GM21619 (cell line): ENCODE measurements around the gene NFIX.

Experiments used
- ATAC-seq: cut with Tn5 transposase; IDR thresholded peaks from one replicate; pipeline ENCODE4 v1.9.1; 2021; ENCODE audit not compliant: unreplicated experiment

NFIX gene

DNA sequence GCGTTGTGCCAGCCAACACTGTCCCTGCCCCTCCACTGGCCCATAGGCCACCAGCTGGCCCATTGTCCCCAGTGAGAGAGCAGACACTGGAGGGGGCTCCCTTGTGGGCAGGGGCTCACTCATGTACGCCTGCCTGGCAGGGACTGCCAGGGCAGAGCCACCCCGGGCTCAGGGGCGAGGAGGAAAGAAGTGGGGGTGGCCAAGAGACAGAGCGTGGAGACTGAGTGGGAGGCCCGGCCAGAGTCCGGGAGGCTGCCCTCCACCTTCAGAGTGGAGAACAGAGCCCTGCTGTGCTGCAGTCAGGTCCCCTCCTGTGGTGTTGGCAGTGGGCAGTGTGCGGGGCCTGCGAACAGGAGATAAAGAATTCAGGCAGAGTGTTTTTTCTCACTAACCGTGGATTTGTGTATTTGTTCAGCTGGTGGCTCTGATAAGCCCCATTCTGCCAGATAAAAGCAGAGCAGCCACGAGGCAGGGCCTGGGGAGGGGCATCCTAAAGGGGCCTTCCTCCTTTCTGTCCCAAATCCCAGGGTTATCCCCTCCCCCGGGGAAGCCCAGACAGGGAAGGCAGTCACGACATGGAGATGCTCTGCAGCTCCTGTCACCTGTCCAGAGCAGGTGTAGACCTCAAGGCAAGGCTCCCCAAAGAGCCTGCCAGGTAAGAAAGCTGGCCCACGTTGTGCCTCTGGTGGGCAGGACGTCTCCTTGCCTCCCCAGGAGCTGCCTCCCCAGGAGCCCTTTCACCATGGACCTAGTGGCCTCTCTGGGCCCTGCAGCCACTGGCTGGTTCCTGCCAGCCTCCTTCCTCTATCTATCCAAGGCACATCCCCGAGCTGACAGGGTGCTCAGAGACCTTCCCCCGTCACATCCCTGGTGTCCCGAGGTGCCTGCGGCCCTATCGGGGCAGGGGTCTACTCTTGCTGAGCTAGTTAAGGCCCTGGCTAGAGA is 74.4 kb downstream of the NFIX start:
- ATAC-seq: no peak

DNA sequence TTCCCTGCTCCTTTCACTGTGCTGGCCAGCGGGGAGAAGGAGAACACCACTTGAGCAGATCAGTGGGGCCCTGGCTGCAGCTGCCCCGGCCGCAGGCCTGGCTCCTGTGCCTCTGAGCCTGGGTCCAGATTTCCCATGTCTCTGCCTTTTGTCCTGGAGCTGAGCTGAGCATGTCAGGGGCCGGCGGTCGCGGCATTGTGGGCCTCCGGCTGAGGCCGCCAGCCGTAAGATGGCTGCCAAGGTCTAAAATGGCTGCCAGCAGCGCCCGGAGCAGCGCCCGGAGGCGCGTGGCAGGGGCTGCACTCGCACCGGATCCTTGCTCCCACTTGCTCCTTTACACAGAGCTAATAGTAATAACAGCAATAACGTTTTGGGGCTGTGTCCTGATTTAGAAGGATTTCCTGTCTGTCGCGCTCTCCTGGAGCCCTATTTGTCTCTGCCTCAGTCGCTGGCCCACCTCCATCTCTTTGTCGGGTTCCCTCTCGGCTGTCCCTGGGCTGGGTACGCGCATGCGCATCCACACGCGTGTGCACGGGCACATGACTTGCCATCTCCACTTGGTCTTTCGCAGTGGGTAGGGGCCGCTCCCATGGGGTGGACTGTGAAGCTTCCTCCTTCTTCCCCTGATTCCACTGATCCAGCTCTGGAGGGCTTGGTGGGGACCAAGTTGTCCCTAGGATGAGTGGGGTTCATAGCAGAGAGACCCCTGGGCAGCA is 75.3 kb downstream of the NFIX start:
- ATAC-seq: no peak

DNA sequence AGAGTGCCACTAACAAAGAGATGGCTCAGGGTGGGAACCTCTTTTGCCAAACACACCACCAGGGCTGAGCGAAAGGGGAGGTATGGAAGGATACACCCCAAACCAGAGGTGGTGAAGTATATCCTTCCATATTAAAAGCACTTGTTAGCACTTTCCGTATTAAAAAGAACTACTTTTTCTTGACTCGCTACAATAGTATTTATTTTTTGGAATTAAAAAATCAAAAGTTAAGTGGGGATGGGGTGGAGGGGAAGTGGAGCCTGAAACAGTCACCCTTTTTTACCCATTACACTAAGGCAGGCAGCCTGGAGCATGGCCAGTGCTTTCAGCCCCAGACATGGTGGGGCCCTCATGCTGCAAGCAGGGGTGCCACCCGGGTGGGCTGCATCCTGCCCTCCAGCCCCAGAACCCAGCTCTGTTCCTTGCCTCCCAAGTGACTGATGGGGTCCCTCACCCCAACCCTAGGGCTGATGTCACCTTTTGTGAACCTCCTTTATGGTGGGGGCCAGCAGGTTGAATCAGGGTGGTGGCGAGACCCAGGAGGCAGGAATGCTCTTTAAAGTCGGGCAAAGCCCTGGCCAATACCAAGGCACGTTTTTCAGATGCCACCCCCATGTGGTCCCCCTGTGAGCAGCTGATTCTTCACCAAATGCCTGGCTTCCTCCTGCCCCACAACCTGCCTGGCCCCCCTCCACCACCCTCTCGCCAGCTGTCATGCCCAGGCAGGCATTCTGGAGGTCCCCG is 76.3 kb downstream of the NFIX start:
- ATAC-seq: no peak

DNA sequence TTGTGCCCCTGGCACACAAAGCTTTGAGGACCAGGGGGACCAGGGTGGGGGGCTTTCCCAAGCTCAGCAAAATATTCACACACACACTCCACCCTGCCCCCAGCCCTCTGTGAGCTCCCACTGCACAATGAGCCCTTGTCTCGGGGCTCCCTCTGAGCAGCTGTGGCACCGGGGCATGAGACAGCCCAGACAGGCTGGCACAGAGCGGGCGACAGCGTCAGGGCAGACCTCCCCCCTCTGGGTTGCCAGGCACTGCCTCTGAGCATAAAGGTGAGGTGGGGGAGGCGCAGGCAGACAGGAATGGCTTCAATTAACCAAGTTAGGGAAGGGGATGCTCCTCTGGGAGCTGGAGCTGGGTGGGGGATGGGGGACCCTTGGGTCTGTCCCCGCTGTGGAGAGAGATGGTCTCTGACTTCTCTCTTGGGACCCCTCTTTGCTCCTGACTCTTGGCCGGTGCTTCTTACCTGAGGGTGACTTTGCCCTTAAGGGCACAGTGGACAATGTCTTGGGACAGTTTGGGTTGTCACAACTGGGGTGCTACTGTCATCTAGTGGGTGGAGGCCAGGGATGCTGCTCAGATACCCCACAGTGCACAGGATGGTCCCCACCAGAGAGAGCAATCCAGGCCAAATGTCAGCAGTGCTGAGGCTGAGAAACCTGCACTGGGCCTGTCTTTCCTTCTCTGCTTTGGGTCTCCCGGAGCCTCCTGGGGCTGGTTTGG is 77.1 kb downstream of the NFIX start:
- ATAC-seq: no peak

DNA sequence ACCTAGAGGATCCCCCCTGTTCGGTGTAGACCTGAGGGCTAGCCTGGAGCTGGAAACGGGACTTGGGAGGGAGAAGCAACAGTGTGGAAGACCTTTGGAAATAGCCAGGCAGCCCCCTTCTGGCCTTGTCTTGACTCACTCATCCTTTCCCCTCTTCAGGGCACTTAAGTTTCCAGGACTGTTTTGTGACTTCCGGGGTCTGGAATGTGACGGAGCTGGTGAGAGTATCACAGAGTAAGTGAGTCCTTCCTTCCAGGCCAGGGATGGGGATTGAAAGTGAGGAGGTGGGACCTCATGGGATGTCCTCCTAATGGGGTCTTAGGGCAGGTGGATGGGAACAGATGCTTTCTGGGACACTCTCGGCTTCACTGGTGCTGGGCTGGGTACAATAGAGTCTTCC is 78.0 kb downstream of the NFIX start:
- no peak for ATAC-seq

DNA sequence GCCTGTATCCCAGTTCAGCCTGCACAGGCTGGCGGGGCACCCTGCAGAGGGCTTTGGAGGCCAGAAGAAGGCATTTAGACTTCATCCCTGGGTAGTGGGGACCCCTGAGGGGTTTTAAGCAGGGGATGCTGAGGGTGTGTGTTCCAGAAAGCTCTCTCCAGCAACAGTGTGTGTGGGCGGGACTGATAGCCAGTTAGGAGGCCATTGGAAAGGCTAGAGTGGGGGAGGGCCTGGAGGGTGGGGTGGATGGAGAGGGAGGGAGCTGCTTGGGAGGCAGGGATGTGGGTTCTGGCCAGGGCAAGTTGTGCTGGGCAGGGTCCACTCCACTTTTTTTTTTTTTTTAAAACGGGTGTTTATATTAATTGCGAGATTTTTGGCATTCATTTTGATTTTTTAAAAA is 79.1 kb downstream of the NFIX start:
- ATAC-seq: no peak

DNA sequence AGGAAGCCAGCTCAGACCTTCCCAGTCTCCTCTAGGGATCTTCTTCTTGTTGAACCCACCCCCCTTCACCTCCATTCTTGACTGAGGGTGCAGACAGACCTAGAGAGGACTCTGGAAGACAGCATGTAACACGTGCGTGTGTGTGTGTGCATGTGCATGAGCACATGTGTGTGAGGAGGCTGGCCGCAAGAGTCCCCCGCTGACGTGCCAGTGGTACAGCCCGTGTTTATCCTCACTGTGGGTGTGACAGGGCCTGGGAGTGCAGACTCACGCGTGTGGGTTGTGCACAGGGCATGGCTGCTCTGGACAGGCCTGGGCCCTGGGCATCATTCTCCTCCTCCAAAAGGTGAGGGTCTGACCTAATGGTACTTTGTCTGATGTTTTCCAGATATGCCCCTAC is 81.0 kb downstream of the NFIX start:
- ATAC-seq: no peak

DNA sequence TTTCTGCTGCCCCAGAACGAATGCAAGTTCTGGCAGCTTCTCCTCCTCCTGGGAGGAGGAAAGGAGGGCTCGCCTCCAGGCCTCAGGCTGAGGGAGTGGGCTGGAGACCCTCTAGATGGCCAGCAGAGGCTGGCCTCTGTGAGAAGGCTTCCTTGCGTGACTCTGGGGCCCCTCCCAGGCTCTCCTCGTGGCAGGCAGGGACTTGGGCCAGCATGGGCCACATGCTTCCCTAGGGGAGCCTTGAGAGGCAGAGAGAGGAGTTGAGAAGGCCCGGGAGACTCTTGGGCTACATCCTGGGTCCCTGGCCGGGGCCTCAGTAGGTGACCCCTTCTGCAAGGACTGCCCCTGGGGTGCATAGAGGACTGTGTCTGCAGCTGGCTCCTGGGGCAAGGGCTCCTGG is 81.5 kb downstream of the NFIX start:
- no peak for ATAC-seq

DNA sequence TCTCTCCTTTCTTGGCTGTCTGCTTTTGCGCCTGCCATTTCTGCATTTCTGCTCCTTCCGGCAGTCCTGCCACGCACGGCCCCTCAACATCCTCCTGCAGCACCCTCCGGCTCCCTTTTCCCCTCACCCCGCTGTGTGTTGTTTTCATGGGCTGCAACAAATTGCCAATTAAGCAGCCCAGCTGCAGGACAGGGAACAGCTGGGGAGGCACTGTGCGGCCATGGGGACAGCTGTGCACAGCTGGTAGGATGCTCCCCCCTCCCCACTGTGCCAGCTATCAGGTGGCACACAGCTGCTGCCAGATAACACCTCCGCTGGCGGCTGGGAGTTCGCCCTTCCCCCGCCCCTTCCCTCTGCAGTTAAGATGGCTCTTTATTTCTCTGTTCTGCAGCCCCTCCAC is 82.0 kb downstream of the NFIX start:
- ATAC-seq: no peak

DNA sequence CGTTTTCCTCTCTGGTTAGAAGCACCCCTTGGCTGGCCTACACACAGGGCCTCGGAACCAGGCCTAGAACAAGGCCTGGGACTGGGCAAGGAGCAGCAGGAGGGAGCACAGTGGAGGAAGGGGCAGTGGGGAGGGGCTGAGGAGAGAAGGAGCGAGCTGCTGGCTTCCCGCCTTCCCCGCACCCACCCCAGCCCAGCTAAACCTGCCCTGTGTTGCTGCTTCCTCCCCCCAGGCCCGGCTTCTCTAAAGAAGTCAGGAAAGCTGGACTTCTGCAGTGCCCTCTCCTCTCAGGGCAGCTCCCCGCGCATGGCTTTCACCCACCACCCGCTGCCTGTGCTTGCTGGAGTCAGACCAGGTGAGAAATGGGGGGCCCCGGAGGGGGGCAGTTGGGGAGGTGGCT is 83.1 kb downstream of the NFIX start:
- no peak for ATAC-seq

DNA sequence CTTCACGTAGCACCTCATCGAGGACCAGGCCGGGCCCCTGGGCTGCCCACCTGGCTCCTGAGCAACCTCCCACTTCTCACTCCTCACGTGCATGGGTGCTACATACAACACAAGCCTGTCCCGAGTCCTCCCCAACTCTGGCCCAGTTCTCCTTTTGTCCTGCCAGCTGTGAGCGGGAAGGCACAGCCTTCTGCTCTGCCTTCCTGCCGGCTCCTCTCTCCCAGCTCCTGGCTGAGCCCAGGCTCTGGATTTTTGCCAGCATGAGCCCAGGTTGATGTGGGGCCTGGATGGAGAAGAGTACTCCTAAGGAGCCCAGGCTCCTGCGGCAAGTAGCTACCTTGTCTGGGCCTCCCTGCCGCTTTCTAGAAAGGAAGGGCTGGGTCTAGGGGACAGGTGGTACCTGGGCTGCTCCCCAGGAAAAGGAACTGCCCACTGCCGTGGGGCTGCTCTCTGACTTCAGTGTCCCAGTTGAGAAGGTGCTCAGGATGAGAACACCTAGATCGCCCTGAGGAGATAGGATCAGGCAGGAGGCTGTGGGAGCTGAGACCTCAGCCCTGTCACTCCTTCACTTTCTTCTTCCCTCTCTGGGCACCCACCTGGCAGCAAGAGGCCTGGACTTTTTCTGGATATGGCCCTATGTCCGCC is 83.7 kb downstream of the NFIX start:
- no peak for ATAC-seq

DNA sequence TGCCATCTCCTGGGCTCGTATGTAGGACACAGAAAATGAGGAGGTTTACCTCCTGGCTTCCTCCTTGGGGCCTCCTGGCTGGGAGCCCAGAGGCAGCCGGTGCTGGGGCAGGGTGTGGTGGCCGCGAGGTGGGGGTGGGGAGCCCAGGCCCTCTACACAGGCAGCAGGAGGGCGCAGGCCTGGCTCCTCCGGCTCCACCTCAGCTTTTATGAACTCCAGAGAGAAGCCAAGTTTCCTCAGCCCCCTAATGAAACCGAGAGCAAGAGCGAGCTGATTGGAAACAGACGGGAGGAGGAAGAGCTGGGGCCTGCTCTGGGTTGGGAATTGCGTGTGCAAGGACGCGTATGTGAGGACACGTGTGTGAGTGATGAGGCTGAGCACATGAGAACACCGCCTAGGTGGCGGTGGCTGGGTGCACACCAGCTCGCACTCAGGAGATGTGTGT is 84.3 kb downstream of the NFIX start:
- no peak for ATAC-seq

DNA sequence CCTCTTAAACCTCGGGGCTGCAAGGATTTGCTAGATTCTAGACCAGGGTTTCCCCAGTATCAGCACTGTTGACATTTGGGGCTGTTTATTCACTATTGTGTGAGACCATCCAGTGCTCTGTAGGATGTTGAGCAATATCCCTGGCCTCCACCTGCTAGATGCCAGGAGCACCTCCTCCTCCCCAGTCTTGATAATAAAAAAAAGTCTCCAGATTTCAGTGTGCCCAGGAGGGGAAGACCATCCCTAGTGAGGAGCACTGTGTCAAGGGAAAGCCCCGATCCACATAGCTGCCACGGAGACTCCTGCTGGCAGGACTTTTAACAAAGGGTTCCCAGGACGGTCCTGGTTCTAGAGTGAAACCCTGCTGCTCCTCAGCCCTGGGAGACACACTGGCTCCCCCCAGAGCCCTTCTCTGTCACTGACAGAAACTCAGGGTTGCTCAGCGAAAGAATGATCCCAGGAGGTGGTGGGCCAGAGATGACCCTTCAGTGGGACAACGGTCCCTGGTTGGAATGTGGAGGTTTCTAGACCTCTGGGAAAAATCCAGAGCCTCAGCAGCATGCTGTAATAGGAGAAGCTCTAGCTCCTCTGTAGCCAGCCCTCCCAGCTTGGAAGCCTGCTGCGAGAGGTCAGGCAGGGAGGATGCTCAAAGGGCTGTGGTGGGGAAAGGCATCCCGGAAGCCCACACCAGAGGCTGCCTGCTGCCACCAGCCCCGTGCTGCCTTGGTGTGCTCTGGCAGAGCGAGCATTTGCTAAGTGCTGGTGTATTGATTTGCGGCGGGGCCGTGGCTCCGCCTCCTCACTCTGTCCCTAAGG is 87.1 kb downstream of the NFIX start:
- no peak for ATAC-seq

DNA sequence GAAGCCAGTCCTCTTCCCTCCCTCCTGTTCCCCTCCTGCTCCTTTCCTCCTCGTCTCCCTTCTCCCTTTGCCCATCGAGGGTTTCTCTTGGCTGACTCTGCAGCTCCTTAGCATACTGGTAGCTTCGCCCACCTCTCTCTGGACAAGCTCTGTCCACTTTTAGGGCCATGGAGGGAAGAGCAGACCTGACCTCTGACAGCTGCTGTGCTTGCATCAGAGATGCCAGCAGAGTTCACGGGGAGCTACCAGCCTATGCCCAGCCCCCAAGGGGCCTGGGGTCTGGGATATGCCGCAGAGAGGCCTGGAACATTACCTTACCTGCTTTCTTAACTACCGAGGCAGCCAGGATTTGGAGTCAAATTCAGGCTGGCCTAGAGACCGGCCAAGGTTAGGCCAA is 87.7 kb downstream of the NFIX start:
- no peak for ATAC-seq

DNA sequence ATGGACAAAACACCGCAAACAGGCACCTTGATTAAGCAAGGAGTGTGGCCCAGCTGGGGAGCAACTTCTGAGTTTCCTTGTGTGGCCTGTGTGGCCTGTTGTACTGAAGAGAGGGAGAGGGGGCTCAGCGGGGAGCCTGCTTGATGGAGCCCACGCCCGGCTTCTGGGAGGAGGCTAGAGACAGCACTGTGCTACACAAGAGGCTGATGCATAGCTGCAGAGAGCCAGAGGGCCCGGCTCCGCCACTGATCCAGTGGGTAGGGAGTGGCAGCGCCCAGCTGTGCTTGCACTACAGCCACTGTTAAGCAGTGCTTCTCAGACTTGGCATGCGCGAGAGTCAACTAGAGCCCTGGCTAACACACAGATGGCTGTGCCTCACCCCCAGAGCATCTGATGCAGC is 88.4 kb downstream of the NFIX start:
- ATAC-seq: no peak

DNA sequence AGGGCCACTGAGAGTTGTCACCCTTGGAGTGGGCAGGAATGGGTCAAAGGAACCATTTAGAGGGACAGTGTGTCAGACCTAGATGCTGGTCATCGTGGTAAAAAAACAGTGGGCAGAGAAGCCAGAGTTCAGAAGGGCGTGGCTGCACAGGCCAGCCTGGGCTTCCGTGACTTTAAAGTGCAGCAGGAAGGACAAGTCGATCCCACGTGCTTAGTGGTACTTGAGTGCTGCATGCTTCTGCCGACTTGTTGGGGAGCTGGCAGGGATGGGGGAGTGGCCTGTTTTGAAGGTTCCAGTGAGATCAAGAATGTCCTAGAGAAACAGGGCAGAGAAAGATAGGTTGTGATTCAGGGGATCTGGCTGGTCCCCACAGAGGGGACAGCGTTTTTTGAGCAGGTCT is 90.4 kb downstream of the NFIX start:
- ATAC-seq: no peak

DNA sequence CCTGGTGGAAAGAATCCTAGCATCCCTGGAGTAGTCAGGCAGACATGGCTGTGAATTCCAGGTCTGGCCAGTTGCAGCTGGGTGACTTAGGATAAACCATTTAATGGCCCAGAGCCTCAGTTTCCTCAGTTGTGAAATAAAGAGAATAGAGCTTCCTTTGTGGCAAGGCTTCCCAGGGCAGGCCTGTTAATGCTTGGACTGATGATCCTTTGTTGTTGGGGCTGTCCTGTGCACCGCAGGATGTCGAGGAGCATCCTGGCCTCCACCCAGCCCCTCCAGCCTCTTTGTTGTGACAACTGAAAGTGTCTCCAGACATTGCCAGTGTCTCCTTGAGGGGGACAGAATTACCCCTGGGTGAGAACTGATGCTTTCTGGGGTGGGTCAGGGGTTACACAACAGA is 91.1 kb downstream of the NFIX start:
- ATAC-seq: no peak

DNA sequence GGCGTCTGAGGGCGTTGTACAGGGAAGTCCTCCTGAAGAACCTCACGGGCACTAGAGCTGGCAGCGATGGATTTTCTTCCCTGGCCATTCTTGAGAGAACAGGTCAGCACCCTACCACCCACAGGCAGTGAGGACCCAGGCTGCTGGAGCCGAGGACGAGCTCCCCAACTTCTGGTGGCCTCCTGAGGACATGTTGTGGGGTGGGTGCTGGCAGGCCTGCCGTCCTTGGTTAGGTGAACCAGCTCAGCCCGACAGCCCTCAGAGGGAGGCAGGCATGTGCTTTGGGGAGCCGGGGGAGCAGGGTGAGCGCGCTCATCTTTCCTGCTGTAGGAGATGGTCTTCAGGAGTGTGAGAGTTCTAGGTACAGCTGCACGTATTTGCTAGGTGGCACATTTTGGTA is 92.0 kb downstream of the NFIX start:
- ATAC-seq: no peak

DNA sequence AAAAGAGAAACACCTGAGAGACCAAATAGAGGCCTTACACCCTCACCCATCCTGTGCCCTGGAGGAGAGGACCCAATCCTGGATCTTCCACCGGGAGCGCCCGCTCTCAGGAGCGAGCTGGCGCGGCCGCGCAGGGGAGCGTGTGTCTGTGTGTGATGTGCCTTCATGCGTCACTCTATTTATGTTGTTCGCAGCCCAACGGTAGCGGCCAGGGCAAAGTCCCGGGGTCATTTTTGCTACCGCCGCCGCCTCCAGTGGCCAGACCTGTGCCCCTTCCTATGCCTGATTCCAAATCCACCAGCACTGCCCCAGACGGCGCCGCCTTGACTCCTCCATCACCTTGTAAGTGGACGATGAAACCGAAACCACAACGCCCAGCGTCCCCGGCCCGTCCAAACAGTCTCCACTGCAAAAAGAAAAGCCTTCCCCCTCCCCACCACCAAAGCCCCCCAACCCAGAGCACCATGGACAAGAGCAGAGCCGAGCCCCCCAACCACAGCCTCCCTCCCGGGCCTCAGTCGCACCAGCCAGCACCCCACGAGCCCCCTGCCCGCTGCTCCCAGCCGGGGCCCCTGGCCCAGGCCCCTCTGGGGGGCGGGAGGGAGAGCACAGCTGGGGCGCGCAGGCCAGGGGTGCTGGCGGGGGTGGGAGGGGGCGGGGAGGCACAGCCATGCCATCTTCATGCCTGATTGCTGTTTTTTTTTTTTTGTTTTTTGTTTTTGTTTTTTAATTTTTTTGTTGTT is 92.7 kb downstream of the NFIX start:
- ATAC-seq: no peak
